Stimulated activated CD8-positive, alpha-beta memory T cell treated with anti-CD3 and anti-CD28 coated beads, Interleukin-2, amount 100 ng/mL, for 48 hours (primary cell): ENCODE measurements around the gene RMC1.
"Not testable (repeated sequence)": the region's sequence is repeated elsewhere in the genome, so short reads cannot be mapped to it uniquely, and the experiment has no call there.

Source experiments
- DNase-seq, 2 donors: peaks; one replicate each; pipeline ENCODE4 v3.0.0-alpha.2; 2020; ENCODE audit warnings: low read depth in 2 of 2

Gene RMC1

GRCh38 chr18:23498117-23498516 is 5.2 kb upstream of the RMC1 start:
- no peak for DNase-seq

- DNase-seq, result peak; percentile 36 to 49
These were observed 4.4 kb upstream of the RMC1 start for GRCh38 chr18:23498877-23499276.

GRCh38 chr18:23499291-23499781 is 4.0 kb upstream of the RMC1 start:
- DNase-seq, result no peak

GRCh38 chr18:23501626-23502025 is 1.7 kb upstream of the RMC1 start:
- DNase-seq, result no peak

GRCh38 chr18:23502516-23503037 is 734 bp upstream of the RMC1 start:
- DNase-seq, result no peak

GRCh38 chr18:23503963-23504344 is 643 bp downstream of the RMC1 start:
- DNase-seq, result no peak

GRCh38 chr18:23504720-23505119 is 1.4 kb downstream of the RMC1 start:
- no peak for DNase-seq

GRCh38 chr18:23506393-23506792 is 3.1 kb downstream of the RMC1 start:
- no peak for DNase-seq

- not testable (repeated sequence) for DNase-seq
These were observed 7.6 kb downstream of the RMC1 start for GRCh38 chr18:23510923-23511322.

GRCh38 chr18:23512216-23512615 is 8.9 kb downstream of the RMC1 start:
- not testable (repeated sequence) for DNase-seq

- DNase-seq, result no peak
These were observed 9.3 kb downstream of the RMC1 start for GRCh38 chr18:23512641-23513040.

GRCh38 chr18:23515911-23516546 is 12.7 kb downstream of the RMC1 start:
- DNase-seq, result peak; percentile 51 to 64

- DNase-seq, result no peak
These were observed 16.4 kb downstream of the RMC1 start for GRCh38 chr18:23519734-23520133.

- DNase-seq, result no peak
These were observed 18.0 kb downstream of the RMC1 start for GRCh38 chr18:23521271-23521670.

- no peak for DNase-seq
These were observed 18.6 kb downstream of the RMC1 start for GRCh38 chr18:23521907-23522306.

GRCh38 chr18:23523429-23524212 is 20.3 kb downstream of the RMC1 start:
- DNase-seq, result no peak

GRCh38 chr18:23524213-23524707 is 20.9 kb downstream of the RMC1 start:
- no peak for DNase-seq

- DNase-seq, result no peak
These were observed 23.3 kb downstream of the RMC1 start for GRCh38 chr18:23526501-23527063.

GRCh38 chr18:23528580-23529472 is 25.5 kb downstream of the RMC1 start:
- no peak for DNase-seq

GRCh38 chr18:23529604-23530003 is 26.3 kb downstream of the RMC1 start:
- no peak for DNase-seq

- no peak for DNase-seq
These were observed 26.9 kb downstream of the RMC1 start for GRCh38 chr18:23530195-23530594.
